Panc1 (cell line): Measurements from ENCODE around the gene GPC6.

Experiments used
- POLR2AphosphoS5 ChIP-seq: IDR thresholded peaks from 2 replicates; pipeline ENCODE4 v1.6.1; 2012; ENCODE audit warnings: mild to moderate bottlenecking, low read depth, low read length, moderate library complexity
- TF ChIP-seq, protein P1 (sequence below): fragments of 450-650 bp; IDR thresholded peaks from 2 replicates; pipeline ENCODE4 v1.5.1; 2017; ENCODE audit warnings: mild to moderate bottlenecking

DNA sequence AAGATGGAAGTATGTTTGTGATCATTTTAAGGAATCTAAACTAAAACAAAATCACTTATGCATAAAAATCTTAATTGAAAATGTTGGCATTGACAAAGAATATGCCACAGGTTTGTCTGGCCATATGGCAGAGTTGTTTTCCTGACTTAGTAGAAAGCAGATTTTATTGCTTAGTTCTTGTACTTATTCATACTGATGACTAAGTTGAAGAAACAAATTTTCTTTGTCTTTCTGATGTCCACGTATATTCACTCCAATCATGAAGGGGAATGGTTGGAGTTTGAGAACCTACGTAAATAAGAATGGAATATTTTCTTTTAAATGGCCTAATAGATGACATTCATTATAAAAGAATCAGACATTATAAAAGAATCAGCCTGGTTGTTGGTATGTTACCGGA is 8.0 kb upstream of the GPC6 start:
- TF ChIP-seq, protein P1, sequence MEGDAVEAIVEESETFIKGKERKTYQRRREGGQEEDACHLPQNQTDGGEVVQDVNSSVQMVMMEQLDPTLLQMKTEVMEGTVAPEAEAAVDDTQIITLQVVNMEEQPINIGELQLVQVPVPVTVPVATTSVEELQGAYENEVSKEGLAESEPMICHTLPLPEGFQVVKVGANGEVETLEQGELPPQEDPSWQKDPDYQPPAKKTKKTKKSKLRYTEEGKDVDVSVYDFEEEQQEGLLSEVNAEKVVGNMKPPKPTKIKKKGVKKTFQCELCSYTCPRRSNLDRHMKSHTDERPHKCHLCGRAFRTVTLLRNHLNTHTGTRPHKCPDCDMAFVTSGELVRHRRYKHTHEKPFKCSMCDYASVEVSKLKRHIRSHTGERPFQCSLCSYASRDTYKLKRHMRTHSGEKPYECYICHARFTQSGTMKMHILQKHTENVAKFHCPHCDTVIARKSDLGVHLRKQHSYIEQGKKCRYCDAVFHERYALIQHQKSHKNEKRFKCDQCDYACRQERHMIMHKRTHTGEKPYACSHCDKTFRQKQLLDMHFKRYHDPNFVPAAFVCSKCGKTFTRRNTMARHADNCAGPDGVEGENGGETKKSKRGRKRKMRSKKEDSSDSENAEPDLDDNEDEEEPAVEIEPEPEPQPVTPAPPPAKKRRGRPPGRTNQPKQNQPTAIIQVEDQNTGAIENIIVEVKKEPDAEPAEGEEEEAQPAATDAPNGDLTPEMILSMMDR, result no peak
- TF ChIP-seq POLR2AphosphoS5, result no peak
